ENCODE results near the gene MRPL24.
A peak's percentile ranks its signal among the peaks of the same experiment; 100 is the strongest.

MRPL24 gene

GRCh38 chr1:156689953-156690674 is 50.8 kb downstream of the MRPL24 start:
- no peak for TF ChIP-seq EZH2phosphoT487 (conservative IDR thresholded peaks at IDR 0.05; ENCODE audit: low read length)
- TF ChIP-seq, protein P1, sequence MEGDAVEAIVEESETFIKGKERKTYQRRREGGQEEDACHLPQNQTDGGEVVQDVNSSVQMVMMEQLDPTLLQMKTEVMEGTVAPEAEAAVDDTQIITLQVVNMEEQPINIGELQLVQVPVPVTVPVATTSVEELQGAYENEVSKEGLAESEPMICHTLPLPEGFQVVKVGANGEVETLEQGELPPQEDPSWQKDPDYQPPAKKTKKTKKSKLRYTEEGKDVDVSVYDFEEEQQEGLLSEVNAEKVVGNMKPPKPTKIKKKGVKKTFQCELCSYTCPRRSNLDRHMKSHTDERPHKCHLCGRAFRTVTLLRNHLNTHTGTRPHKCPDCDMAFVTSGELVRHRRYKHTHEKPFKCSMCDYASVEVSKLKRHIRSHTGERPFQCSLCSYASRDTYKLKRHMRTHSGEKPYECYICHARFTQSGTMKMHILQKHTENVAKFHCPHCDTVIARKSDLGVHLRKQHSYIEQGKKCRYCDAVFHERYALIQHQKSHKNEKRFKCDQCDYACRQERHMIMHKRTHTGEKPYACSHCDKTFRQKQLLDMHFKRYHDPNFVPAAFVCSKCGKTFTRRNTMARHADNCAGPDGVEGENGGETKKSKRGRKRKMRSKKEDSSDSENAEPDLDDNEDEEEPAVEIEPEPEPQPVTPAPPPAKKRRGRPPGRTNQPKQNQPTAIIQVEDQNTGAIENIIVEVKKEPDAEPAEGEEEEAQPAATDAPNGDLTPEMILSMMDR (IDR thresholded peaks at IDR 0.05; ENCODE audit: insufficient read depth, low read length, poor library complexity, severe bottlenecking) = no peak
- H3K27me3 ChIP-seq (ENCODE audit: low read length) = no peaks in the 10 kb centered on the region
- no peaks in the 10 kb centered on the region for H3K79me2 ChIP-seq (ENCODE audit: insufficient read depth, low read length)
- no peak overlapping the region for H3K4me2 ChIP-seq (ENCODE audit: low read depth, low read length, poor library complexity, severe bottlenecking)
- no peaks in the 10 kb centered on the region for H4K20me1 ChIP-seq (ENCODE audit: low read depth, low read length)
- H2AFZ ChIP-seq (ENCODE audit: low read depth, low read length, severe bottlenecking) = no peak overlapping the region
- H3K4me3 ChIP-seq (ENCODE audit: insufficient read depth, low read length, poor library complexity, severe bottlenecking) = no peak overlapping the region
- no peak overlapping the region for H3K27ac ChIP-seq (ENCODE audit: low read depth, low read length)
- H3F3A ChIP-seq (ENCODE audit: insufficient read depth) = no peaks in the 10 kb centered on the region
- no peaks in the 10 kb centered on the region for H3K9me2 ChIP-seq (replicated peaks; ENCODE audit: insufficient read depth, low read length)
- no peaks in the 10 kb centered on the region for H3K36me3 ChIP-seq (ENCODE audit: low read length)
- H3K9ac ChIP-seq (ENCODE audit: low read length) = no peak overlapping the region
- no peaks in the 10 kb centered on the region for H3K9me3 ChIP-seq (ENCODE audit: insufficient read depth, low read length)

DNA sequence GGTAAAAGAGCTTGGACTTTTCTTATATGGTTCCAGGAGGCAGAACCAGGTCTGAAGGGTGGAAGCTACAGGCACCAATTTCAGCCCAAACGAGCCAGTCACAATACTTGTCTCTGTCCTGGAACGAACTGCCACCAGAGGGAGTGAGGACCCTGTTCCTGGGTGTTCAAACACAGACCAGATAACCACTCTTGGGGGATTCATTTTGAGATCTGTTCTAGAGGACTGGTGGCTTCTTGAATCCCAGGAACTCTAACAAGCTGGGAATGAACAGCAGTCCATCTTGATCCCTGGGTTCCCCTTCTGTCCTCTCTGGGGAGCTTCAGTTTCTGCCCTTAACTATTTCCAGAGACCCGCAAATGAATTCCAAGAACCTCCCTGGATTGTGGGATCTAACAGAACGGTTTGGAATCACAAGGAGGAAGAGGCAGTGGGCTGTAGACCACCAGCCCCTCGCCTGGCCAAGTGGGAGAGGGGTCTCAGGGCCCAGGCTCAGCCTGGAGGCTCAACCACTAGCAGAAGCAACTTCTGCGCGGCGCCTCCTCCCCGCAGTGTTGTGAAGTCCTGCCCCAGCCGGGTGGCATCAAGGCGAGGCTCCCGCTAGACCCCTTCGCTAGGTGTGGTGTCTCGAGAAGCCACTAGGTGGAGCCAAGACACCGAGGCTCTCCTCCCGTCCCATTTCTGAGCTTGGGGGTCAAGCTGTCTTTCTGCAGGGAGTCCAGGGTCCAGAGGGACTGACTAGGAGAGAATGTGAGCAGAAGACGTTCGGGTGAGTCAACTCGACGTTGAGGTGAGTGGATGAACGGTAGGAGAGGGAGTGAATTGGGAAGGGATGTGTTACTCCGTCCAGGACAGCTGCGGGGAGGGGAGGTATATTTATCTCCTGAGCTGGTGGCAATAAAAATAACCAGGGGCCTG is 51.6 kb downstream of the MRPL24 start:
- no peaks in the 10 kb centered on the region for H4K20me1 ChIP-seq (ENCODE audit: low read depth, low read length)
- H3K9me3 ChIP-seq (ENCODE audit: insufficient read depth, low read length) = no peaks in the 10 kb centered on the region
- H3K4me2 ChIP-seq (ENCODE audit: low read depth, low read length, poor library complexity, severe bottlenecking) = peak overlapping the region; percentile 36
- no peak overlapping the region for H3K9ac ChIP-seq (ENCODE audit: low read length)
- H3F3A ChIP-seq (ENCODE audit: insufficient read depth) = no peaks in the 10 kb centered on the region
- H3K79me2 ChIP-seq (ENCODE audit: insufficient read depth, low read length) = no peaks in the 10 kb centered on the region
- no peak overlapping the region for H3K27ac ChIP-seq (ENCODE audit: low read depth, low read length)
- H3K9me2 ChIP-seq (replicated peaks; ENCODE audit: insufficient read depth, low read length) = no peaks in the 10 kb centered on the region
- no peak overlapping the region for H3K4me3 ChIP-seq (ENCODE audit: insufficient read depth, low read length, poor library complexity, severe bottlenecking)
- TF ChIP-seq, protein P1 (IDR thresholded peaks at IDR 0.05; ENCODE audit: insufficient read depth, low read length, poor library complexity, severe bottlenecking) = peak; percentile 48
- TF ChIP-seq EZH2phosphoT487 (conservative IDR thresholded peaks at IDR 0.05; ENCODE audit: low read length) = peak; percentile 96
- no peaks in the 10 kb centered on the region for H3K36me3 ChIP-seq (ENCODE audit: low read length)
- H2AFZ ChIP-seq (ENCODE audit: low read depth, low read length, severe bottlenecking) = no peak overlapping the region
- no peaks in the 10 kb centered on the region for H3K27me3 ChIP-seq (ENCODE audit: low read length)
